Liver (tissue), 3 donors: ENCODE results near the gene DIP2A.

Experiments
- GABPA ChIP-seq, 2 donors: IDR thresholded peaks in 1 of 2; conservative IDR thresholded peaks in 1 of 2; 2 replicates each; pipeline ENCODE4 v1.6.1; 2016; ENCODE audit warnings: antibody characterized with exemption in 2 of 2, mild to moderate bottlenecking in 1 of 2, moderate library complexity in 1 of 2
- JUND ChIP-seq, 2 donors: IDR thresholded peaks; 2 replicates each; pipeline ENCODE4 v1.6.1; 2016; ENCODE audit warnings: antibody characterized with exemption in 2 of 2
- RAD21 ChIP-seq, 2 donors: IDR thresholded peaks; 2 replicates each; pipeline ENCODE4 v1.6.1; 2016; ENCODE audit warnings: antibody characterized with exemption in 2 of 2, mild to moderate bottlenecking in 2 of 2
- RXRA ChIP-seq, 2 donors: IDR thresholded peaks; 2 replicates each; pipeline ENCODE4 v1.6.1; 2017 to 2018; ENCODE audit warnings: antibody characterized with exemption in 2 of 2, mild to moderate bottlenecking in 1 of 2
- TAF1 ChIP-seq: conservative IDR thresholded peaks from 2 replicates; pipeline ENCODE4 v1.6.1; 2016; ENCODE audit warnings: antibody characterized with exemption, mild to moderate bottlenecking
- YY1 ChIP-seq: IDR thresholded peaks from 2 replicates; pipeline ENCODE4 v1.6.1; 2016; ENCODE audit warnings: antibody characterized with exemption, mild to moderate bottlenecking
- TF ChIP-seq, protein P1 (sequence below): IDR thresholded peaks from 2 replicates; pipeline ENCODE4 v1.6.1; 2016; ENCODE audit warnings: antibody characterized with exemption
- TF ChIP-seq, protein P2 (sequence below): fragments of 150-350 bp; IDR thresholded peaks from 2 replicates; pipeline ENCODE4 v1.5.1; 2017; ENCODE audit warnings: improper control_type of control experiment, low read depth, low read length; ENCODE audit not compliant: missing input control
- donor health status: healthy.
- donor health status: healthy.

DNA sequence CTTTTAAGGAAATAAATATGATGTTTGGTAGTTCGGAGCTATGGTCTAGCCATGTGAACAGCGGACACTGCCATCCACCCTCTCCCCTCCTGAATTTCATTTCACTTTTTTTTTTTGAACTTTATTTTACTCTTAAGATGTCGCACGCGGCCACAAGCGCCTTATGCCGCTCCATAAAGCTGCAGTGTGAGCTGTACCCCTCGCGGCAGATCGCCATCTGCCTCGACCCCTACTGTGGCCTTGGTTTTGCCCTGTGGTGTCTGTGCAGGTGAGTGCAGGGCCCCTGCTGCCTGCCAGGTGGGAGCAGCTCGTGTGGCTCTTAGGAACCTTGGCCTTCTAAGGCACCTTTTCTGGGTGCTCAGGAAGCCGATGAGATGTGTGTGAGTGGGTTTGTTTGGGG, 98.1 kb downstream of the DIP2A start:
- TF ChIP-seq, protein P1, sequence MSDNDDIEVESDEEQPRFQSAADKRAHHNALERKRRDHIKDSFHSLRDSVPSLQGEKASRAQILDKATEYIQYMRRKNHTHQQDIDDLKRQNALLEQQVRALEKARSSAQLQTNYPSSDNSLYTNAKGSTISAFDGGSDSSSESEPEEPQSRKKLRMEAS, result no peak
- no peak for TF ChIP-seq RXRA (IDR thresholded peaks at IDR 0.05)
- TF ChIP-seq, protein P2, sequence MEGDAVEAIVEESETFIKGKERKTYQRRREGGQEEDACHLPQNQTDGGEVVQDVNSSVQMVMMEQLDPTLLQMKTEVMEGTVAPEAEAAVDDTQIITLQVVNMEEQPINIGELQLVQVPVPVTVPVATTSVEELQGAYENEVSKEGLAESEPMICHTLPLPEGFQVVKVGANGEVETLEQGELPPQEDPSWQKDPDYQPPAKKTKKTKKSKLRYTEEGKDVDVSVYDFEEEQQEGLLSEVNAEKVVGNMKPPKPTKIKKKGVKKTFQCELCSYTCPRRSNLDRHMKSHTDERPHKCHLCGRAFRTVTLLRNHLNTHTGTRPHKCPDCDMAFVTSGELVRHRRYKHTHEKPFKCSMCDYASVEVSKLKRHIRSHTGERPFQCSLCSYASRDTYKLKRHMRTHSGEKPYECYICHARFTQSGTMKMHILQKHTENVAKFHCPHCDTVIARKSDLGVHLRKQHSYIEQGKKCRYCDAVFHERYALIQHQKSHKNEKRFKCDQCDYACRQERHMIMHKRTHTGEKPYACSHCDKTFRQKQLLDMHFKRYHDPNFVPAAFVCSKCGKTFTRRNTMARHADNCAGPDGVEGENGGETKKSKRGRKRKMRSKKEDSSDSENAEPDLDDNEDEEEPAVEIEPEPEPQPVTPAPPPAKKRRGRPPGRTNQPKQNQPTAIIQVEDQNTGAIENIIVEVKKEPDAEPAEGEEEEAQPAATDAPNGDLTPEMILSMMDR, result no peak
- TF ChIP-seq GABPA (IDR thresholded peaks at IDR 0.05 in 1 of 2, conservative IDR thresholded peaks at IDR 0.05 in 1 of 2), result no peak
- no peak for TF ChIP-seq JUND (IDR thresholded peaks at IDR 0.05)
- TF ChIP-seq YY1, result no peak
- no peak for TF ChIP-seq RAD21 (IDR thresholded peaks at IDR 0.05)
- no peak for TF ChIP-seq TAF1
